NCI-H1436 (cell line): ENCODE data around the gene ASTN1.

Experiments
- DNase-seq: peaks from one replicate; lab custom pipeline; 2025; lab: John Stamatoyannopoulos, UW

The ASTN1 gene

GRCh38 chr1:177163844-177164379 is 600 bp downstream of the ASTN1 start:
- no peak for DNase-seq

- no peak for DNase-seq
Measured at GRCh38 chr1:177162243-177162642, 2.3 kb downstream of the ASTN1 start.

GRCh38 chr1:177146499-177146898 is 18.0 kb downstream of the ASTN1 start:
- no peak for DNase-seq

- no peak for DNase-seq
Measured at GRCh38 chr1:177145106-177146070, 19.1 kb downstream of the ASTN1 start.

GRCh38 chr1:177142791-177143271 is 21.7 kb downstream of the ASTN1 start:
- DNase-seq = no peak

GRCh38 chr1:177142010-177142409 is 22.5 kb downstream of the ASTN1 start:
- no peak for DNase-seq

GRCh38 chr1:177138347-177138746 is 26.2 kb downstream of the ASTN1 start:
- DNase-seq = no peak

GRCh38 chr1:177137814-177138213 is 26.7 kb downstream of the ASTN1 start:
- DNase-seq = no peak

GRCh38 chr1:177135250-177135649 is 29.3 kb downstream of the ASTN1 start:
- no peak for DNase-seq

- no peak for DNase-seq
Measured at GRCh38 chr1:177133977-177134538, 30.5 kb downstream of the ASTN1 start.

GRCh38 chr1:177132141-177132540 is 32.4 kb downstream of the ASTN1 start:
- no peak for DNase-seq

- no peak for DNase-seq
Measured at GRCh38 chr1:177131723-177132122, 32.8 kb downstream of the ASTN1 start.

- DNase-seq = no peak
Measured at GRCh38 chr1:177130451-177130945, 34.0 kb downstream of the ASTN1 start.

- DNase-seq = no peak
Measured at GRCh38 chr1:177128665-177129281, 35.7 kb downstream of the ASTN1 start.

GRCh38 chr1:177126267-177126666 is 38.2 kb downstream of the ASTN1 start:
- no peak for DNase-seq

GRCh38 chr1:177124577-177125278 is 39.8 kb downstream of the ASTN1 start:
- no peak for DNase-seq

- DNase-seq = no peak
Measured at GRCh38 chr1:177122461-177123251, 41.9 kb downstream of the ASTN1 start.

- no peak for DNase-seq
Measured at GRCh38 chr1:177119311-177119710, 45.2 kb downstream of the ASTN1 start.

GRCh38 chr1:177118901-177119300 is 45.6 kb downstream of the ASTN1 start:
- no peak for DNase-seq

GRCh38 chr1:177116941-177117340 is 47.6 kb downstream of the ASTN1 start:
- DNase-seq = no peak
